Nephron (organoid): ENCODE measurements around the gene ZNF808.
A peak's percentile ranks its signal among the peaks of the same experiment; 100 is the strongest.

ENCODE experiments used
- H3K27ac Mint-ChIP-seq, 3 experiments: 2 replicates each; pipeline ENCODE4 v1.8.0; 2020; ENCODE audit warnings: mixed read lengths in 3 of 3, mild to moderate bottlenecking in 2 of 3, moderate library complexity in 1 of 3
- H3K27me3 Mint-ChIP-seq: 2 replicates; pipeline ENCODE4 v1.8.0; 2021; ENCODE audit warnings: low read depth, mild to moderate bottlenecking, moderate library complexity, mixed read lengths
- H3K36me3 Mint-ChIP-seq: 2 replicates; pipeline ENCODE4 v1.8.0; 2020; ENCODE audit warnings: low read depth, mixed read lengths
- H3K4me1 Mint-ChIP-seq: 2 replicates; pipeline ENCODE4 v1.8.0; 2020; ENCODE audit warnings: mixed read lengths
- H3K4me3 Mint-ChIP-seq, 3 experiments: 2 replicates each; pipeline ENCODE4 v1.8.0; 2020; ENCODE audit warnings: mild to moderate bottlenecking in 3 of 3, mixed read lengths in 3 of 3, moderate library complexity in 2 of 3
- H3K9me3 Mint-ChIP-seq: 2 replicates; pipeline ENCODE4 v1.8.0; 2020; ENCODE audit warnings: mixed read lengths
- CTCF ChIP-seq, 3 experiments: fragments of 200-600 bp; sonication (generic); IDR thresholded peaks; one replicate each; pipeline ENCODE4 v1.5.0; 2021; ENCODE audit warnings: antibody characterized with exemption in 3 of 3; ENCODE audit not compliant: unreplicated experiment in 3 of 3

The ZNF808 gene

GRCh38 chr19:52602941-52603340 is 75.5 kb downstream of the ZNF808 start:
- TF ChIP-seq CTCF (IDR thresholded peaks at IDR 0.05; ENCODE audit: unreplicated experiment in 3 of 3) = no peak
- Mint-ChIP-seq H3K27me3 (no peaks in the 10 kb centered on the region), H3K9me3 (peaks cover 4% of the 10 kb centered on the region)

GRCh38 chr19:52603558-52604207 is 76.2 kb downstream of the ZNF808 start:
- Mint-ChIP-seq H3K27me3 (no peaks in the 10 kb centered on the region), H3K36me3 (peaks cover 47% of the 10 kb centered on the region), H3K4me3 (peak overlapping the region; percentile 36 to 58 (median 56)), H3K9me3 (peaks cover 4% of the 10 kb centered on the region), H3K27ac (no peak overlapping the region), H3K4me1 (peaks cover 12% of the 10 kb centered on the region)
- no peak for TF ChIP-seq CTCF (IDR thresholded peaks at IDR 0.05; ENCODE audit: unreplicated experiment in 3 of 3)

More at GRCh38 chr19:52602941-52603340, 75.5 kb downstream of the ZNF808 start:
- peak overlapping the region in 1 of 3 experiments; percentile 31 for H3K4me3 Mint-ChIP-seq
- peaks cover 49% of the 10 kb centered on the region for H3K36me3 Mint-ChIP-seq
- H3K27ac Mint-ChIP-seq = no peak overlapping the region
- H3K4me1 Mint-ChIP-seq = peaks cover 12% of the 10 kb centered on the region
